GM21723 (cell line): ENCODE results near the gene EN1.

Experiments used
- ATAC-seq: cut with Tn5 transposase; IDR thresholded peaks from one replicate; pipeline ENCODE4 v1.9.1; 2021; ENCODE audit warnings: mild to moderate bottlenecking, moderate library complexity; ENCODE audit not compliant: unreplicated experiment

The EN1 gene

GRCh38 chr2:118826093-118826492 lies 21.4 kb downstream of the EN1 start:
- ATAC-seq: no peak

DNA sequence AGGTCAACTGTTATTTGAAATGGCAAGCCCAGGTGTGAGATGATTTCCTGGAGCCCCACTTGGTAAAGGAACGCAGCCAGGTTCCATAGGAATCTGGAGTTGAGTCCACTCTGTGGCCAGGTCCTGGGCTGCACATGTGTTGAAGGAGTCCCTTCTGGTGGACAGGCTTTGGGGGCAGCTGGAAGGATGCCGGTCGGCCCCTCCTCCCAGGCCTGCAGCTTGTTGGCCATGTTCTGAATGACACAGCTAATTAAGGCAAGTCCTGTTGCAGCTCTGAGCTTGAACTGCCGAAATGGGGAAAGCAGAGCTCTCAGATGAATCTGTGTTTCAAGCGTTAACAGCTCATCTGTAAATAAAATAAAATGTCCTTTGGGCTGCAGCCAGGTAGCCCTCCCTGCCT lies 23.8 kb downstream of the EN1 start:
- no peak for ATAC-seq

DNA sequence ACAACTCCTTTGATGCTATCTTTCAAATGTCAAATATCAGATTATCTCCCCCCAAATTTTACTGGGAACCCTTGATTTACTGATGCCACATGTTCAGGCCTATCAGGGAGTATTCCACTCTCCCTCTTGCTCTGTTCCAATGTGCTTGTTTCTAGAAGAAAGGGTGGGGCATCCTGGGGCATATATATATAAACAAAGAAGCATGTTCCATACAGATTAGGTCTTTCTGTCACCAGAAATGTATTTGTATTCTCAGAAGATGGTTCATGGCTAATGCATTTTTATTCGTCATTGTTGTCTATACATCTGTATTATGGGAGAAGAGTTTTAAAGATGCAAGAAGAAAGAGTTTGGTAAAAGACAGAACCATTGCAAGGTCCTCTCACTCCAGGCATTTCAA lies 24.9 kb downstream of the EN1 start:
- no peak for ATAC-seq

- no peak for ATAC-seq
Observed at GRCh38 chr2:118822015-118822414, 25.4 kb downstream of the EN1 start.

DNA sequence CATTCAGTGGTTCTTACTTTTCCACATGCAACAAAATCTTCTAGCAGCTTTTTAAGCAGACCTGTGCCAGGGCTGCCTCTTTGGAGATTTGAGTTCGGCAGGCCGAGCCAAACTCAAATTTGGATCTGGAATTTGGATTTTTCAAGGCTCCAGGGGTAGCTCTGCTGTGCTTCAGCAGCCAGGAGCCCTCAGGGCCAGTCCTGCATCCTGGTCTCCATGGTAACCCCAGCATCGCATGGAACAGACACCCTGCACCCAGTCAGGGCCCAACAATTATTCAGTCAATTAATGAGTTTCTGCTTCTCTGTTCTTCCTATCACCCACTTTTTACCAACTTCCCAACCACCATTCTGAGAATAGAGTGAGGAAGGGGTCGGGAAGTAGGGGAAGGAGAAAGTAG lies 30.0 kb downstream of the EN1 start:
- ATAC-seq: no peak

- ATAC-seq: no peak
Observed at GRCh38 chr2:118816669-118817068, 30.8 kb downstream of the EN1 start.

GRCh38 chr2:118815731-118816130 lies 31.7 kb downstream of the EN1 start:
- ATAC-seq: no peak

- no peak for ATAC-seq
Observed at GRCh38 chr2:118815314-118815713, 32.1 kb downstream of the EN1 start.

GRCh38 chr2:118814368-118814767 lies 33.1 kb downstream of the EN1 start:
- ATAC-seq: no peak

- no peak for ATAC-seq
Observed at GRCh38 chr2:118813601-118814339, 33.7 kb downstream of the EN1 start.

DNA sequence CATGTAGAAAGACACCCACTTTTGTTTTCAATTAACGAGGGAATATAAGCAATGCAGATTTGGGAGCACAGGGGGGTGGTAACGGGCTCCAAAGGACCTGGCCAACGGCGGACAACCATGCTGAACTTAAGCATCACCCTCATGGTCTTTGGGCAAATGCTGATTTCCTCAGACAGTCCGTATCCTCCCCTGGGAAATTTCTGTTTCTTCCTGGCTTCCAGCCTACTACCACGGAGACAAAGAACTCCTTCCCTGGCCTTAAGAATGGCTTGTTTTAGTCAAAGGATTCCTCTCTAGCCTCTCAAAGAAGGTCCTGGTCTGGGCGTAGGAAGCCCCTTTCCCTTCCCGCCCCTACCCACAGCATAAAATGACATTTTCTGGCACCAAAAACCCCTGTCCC lies 34.3 kb downstream of the EN1 start:
- ATAC-seq: no peak

DNA sequence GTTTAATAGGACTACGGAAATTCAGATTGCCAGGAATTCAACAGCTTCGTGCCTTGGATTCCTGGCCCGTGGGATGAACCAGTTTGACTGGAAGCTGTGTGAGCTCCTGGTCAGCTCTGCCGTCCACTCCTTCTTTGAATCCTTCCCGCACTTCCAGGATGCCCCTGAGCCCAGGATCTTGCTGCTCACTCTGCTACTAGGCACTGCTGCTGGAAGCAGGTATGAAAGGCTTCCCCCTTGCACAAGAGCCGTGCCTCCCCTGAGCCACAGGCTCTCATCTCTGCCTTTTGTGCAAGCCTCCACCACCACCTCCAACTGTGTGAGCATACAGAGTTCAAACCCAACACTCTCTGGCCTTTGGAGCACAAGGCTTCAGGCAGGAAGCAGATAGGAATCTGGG lies 34.9 kb downstream of the EN1 start:
- ATAC-seq: no peak

DNA sequence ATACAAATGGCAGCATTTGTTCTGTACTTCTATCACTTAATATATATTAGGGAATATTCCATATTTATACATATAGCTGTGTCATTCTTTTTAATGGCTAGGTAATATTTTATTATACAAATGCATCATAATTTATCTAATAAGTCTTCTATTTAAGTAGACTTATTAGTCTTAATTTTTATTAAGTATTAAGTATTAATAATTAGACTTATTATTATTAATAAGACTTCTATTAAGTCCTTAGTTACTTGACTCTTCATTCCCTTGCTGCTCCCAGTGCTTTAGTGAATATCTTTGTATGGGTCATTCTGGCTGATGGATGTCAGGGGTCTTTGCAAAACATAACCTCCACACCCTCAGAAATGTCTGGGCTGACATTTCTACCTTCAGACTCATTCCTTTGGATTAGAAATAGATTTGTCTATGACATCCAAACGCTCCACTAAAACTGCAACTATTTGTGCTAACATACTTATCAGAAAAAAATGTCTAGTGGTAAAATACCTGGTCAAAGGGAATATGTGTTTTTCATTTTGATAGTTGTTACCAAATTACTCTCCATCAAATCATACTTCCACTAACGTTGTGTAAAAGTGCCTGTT lies 35.8 kb downstream of the EN1 start:
- no peak for ATAC-seq

- no peak for ATAC-seq
Observed at GRCh38 chr2:118810766-118811165, 36.7 kb downstream of the EN1 start.

- ATAC-seq: no peak
Observed at GRCh38 chr2:118808429-118808809, 39.0 kb downstream of the EN1 start.

DNA sequence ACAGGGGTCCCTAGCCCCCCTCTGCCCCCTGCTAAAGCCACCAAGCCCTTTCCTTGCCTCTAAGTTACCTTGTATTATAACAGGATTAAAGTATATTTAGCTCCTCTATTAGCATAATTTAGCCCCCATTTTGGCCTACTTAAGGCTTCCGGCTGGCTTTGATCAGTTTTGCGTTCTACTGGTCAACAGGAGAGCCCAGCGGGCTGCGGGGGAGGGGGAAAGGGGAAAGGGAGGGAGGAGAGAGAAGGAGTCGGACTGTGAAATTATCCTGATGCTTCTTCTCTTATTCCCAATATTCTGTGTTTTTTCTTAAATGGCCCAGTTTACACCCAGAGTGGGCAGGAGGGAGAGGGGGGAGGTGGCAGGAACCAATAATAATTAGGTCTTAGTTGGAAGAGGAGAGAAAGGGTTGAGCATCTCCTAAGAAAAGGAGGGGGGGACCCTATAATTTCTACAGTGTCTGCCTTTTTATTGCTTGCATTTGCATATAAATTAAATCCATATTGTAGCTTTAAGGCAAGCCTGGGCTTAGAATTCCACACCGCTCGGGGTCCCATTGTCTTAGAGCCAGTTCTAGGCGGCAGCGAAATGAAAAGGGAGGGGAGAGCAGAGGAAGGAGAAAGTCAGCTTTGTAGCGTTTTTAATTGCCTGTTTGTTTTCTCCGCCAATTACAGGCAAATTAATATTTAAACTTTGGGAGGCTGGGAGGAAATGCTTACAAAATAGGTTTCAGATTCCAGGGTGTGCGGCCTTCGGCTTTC lies 39.6 kb downstream of the EN1 start:
- ATAC-seq: no peak

DNA sequence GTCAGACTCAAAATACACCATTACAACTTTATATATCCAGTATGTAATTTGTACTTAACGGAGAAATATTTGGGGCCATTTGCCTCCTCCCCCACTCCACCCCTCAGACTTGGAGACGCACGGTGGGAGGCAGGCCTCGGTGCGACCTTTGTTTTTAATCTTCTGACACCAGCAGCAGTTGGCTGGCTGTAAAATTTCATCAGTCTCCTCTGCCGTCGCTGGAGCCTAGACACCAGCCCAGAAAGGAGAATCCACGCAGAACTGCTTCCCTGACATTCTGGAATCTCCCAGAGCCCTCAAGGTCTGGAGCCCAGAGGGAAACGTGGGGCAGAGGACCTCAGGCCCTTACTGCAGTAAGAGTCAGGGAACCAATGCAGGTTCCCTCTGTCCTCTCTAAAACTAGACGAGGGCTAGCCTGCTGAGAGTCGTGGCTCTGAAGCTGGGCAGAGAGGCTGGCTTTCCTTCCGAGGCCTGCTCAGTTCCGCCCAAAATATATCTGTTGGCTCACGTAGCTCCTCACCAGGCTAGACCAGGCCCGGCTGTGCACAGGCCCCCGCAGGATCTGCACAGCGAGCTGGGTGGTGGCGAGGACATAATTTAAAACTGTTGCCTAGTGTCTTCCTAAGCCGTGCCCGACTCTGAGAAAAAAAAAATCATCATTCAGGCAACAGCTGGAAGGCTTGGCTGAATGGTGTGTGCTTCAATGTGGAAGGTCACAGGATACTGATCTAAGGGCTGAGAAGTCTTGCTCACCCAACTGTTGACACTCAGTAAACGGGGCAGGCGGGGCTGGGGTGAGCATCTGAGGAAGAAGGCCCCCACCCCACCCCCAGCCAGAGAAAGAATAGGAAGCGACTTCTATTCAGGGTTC lies 40.4 kb downstream of the EN1 start:
- no peak for ATAC-seq

DNA sequence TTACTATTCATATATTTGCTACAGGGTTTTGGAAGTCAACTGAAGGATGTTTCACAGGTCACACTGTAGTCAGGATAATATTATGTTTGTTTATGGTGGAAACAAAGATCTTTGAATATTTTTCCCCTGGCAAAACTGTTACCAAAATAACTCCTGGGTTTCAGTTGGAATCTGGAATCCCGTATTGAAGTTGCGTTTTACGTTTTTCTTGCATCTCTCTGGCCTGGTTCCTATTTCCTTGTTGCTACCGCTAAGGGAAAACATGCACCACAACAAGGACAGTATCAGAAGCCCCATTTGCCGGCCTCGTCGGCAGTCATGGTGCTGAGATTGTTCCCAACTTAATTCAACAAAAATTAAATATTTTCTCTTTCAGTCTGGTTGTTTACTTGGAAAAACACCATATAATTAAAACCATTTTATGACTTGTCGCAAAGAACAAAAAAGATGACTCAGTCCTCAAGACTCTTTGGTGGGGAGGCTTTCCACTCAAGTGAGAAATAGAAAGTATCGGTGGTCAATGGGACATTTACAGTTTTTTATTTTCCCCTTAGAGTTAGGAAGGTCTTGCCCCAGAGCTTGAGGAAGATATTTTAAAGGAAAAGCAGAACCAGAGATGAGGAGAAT lies 42.3 kb downstream of the EN1 start:
- no peak for ATAC-seq

GRCh38 chr2:118803012-118803411 lies 44.4 kb downstream of the EN1 start:
- ATAC-seq: no peak

- no peak for ATAC-seq
Observed at GRCh38 chr2:118801151-118801550, 46.3 kb downstream of the EN1 start.

DNA sequence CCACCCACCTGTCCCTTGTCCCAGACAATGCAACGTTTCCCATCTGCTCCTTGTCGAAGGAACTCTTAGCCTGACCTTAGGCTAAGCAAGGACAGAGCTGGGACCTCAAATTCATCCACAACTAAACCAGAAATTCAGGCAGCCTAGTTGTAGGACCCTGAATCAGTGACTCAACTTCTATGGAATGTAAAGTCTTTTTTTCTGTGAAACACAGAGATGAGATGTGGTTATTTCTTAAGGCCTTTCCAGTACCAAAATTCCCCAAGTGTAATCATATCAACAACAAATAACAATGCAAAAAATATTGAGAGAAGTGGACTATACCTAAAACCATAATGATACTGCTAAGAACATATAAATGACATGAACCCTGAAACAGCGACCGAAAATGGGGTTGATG lies 46.7 kb downstream of the EN1 start:
- ATAC-seq: no peak
